ENCODE results near the gene ZNF425. TPM values are rescaled to one million over a fixed set of nuclear protein-coding genes. Genes with fewer than 3 reads are reported as not detected.
"Not testable (repeated sequence)": the region's sequence is repeated elsewhere in the genome, so short reads cannot be mapped to it uniquely, and the experiment has no call there.

The ZNF425 gene
- polyA plus RNA-seq, 4 donors = 6.4 to 9.1 (median 7.0) TPM

DNA sequence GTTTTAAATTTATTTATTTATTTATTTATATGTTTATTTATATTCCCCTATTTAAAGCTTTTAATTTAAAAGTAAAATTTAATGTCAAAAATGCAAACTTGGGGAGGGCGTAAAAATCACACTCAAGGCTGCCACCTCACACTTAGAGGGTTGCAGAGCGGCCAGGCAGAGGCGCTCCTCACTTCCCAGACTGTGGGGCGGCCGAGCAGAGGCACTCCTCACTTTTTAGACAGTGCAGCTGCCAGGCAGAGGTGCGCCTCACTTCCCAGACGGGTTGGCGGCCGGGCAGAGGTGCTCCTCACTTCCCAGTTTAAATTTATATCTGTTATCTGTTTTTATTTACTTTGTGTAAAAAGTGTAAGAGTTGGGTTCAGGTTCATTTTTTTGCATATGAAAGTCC, 10.0 kb upstream of the ZNF425 start:
- DNase-seq (ENCODE audit: low read depth in 4 of 4, low spot score in 3 of 4) = no peak

- DNase-seq (ENCODE audit: low read depth in 4 of 4, low spot score in 3 of 4) = no peak
These were observed 7.0 kb upstream of the ZNF425 start for GRCh38 chr7:149133028-149133710.

DNA sequence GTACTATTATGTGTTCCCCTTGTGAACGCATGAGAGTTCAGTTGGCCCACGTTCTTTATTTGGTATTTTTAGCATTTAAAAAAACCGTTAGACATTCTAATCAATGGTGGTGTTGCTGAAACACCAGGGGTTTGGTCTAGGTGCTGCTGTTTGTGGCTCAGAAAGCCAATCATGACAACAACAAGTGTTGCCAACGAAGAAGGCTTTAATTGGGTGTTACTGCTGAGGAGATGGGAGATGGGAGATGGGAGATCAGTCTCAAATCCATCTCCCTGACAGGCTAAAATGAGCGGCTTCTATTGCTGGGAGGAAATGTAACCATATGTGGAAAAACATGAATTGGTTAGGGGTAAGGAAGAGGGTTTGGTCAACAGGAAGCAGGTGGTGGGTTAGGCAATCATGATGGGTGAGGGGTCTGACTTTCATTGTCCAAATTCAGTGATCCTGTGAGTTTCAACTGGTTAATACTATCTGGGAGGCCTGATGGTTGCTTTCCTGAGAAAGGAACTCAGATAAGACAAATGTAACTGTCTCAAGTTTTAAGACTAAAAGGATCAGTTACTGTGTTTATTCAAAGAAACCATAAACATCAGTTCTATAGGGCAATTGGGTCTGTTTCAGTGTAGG, 4.6 kb upstream of the ZNF425 start:
- DNase-seq (ENCODE audit: low read depth in 4 of 4, low spot score in 3 of 4) = no peak

GRCh38 chr7:149126662-149127266, 640 bp upstream of the ZNF425 start:
- no peak for DNase-seq (ENCODE audit: low read depth in 4 of 4, low spot score in 3 of 4)

GRCh38 chr7:149125189-149125862, 798 bp downstream of the ZNF425 start:
- DNase-seq (ENCODE audit: low read depth in 4 of 4, low spot score in 3 of 4) = no peak

DNA sequence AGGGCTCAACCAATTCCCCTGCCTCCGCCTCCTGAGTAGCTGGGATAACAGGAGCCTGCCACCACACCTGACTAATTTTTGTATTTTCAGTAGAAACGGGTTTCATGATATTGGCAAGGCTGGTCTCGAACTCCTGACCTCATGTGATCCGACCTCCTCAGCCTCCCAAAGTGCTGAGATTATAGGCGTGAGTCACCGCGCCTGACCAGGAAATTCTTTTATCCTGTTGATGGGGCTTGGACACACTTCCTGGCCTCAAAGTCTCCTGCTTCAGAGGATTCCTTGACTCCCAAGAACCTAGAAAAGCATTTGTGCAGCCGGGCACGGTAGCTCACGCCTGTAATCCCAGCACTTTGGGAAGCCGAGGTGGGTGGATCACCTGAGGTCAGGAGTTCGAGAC, 16.2 kb downstream of the ZNF425 start:
- no peak for DNase-seq (ENCODE audit: low read depth in 4 of 4, low spot score in 3 of 4)

GRCh38 chr7:149104749-149105148, 21.4 kb downstream of the ZNF425 start:
- DNase-seq (ENCODE audit: low read depth in 4 of 4, low spot score in 3 of 4) = no peak

DNA sequence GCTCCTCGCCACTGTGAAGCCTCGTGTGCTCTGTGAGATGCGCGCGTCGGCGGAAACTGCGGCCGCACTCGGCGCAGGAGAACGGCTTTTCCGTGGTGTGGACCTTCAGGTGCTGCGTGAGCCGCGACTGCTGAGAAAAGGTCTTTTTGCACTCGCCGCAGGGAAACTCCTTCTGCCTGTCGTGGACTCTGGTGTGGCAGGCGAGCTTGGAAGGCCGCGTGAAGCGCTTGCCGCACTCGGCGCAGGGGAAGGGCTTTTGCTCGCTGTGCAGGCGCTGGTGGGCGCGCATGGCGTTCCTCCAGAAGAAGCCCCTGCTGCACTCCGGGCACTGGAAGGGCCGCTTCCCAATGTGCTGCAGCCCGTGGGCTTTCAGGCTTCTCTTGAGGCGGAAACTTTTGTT, 21.9 kb downstream of the ZNF425 start:
- no peak for DNase-seq (ENCODE audit: low read depth in 4 of 4, low spot score in 3 of 4)

DNA sequence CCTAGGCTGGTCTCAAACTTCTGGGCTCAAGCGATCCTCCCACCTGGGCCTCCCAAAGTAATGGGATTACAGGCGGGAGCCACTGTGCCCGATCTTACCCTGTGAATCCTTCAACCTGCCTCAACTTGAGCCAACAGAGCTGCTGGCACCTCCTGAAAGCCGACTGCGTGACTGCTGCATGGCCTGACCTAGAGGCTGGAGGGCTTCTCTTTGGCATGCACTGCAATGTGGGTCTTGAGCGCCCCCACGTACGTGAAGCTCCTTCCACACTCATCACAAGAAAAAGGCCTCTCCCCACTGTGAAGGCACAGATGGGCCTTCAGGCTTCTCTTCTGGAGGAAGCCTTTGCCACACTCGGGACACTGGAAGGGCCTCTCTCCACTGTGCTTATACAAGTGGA, 22.7 kb downstream of the ZNF425 start:
- DNase-seq (ENCODE audit: low read depth in 4 of 4, low spot score in 3 of 4) = no peak

DNA sequence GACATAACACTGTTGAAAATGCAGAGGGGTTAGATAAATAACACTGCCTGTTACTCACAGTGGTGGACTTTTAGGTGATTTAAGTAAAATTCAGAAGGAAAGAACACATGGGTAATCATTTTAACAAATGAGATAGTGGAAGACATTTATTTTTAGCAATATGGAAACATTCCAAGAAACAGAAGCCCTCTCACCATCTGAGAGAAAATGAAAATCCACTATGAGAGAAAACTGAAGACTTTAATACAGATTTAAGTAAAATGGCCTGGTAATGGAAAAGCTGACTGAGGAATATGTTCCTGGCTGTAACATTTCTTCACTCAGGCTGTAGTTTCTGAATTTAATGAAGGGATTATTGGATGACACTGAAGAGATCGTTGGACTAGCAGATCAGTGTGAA, 23.5 kb downstream of the ZNF425 start:
- no peak for DNase-seq (ENCODE audit: low read depth in 4 of 4, low spot score in 3 of 4)

- DNase-seq (ENCODE audit: low read depth in 4 of 4, low spot score in 3 of 4) = no peak
These were observed 25.3 kb downstream of the ZNF425 start for GRCh38 chr7:149100821-149101220.

DNA sequence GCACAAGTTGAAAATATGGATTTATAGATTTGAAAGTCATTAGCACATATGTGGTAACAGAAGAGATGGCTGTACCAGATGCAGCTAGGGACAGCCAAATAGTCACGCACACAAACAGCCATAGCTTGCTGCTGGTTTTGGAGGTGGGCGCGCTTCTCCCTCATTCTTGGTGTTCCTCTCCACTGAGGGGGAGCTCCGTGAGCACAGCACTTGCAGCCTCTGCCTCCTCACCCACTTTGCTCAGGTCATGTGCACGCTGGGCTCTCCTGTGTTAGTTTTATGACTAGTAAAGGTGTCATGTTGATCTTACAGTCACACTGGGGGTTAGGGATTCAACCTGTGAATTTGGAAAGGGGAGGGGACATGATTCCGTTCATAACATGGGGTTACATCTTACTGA, 27.1 kb downstream of the ZNF425 start:
- DNase-seq (ENCODE audit: low read depth in 4 of 4, low spot score in 3 of 4) = no peak

DNA sequence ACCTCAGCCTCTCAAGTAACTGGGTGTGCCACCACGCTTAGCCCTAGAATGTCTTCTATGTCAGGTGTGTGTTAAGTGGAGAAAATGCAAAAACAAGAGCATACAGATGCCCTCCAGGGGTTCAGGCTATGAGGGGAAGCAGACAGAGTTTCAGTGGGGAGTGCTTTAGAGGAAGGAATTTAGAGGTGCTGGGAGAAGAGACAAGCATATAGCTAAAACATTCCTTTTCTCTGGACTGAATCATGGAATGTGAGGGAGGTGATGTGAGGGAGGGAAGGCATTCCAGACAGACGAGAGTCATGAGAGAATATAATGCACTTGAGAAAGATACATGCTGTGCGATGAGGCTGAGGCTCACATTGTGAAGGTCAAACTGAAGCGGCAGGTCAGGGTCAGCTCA, 29.0 kb downstream of the ZNF425 start:
- DNase-seq (ENCODE audit: low read depth in 4 of 4, low spot score in 3 of 4) = no peak

DNA sequence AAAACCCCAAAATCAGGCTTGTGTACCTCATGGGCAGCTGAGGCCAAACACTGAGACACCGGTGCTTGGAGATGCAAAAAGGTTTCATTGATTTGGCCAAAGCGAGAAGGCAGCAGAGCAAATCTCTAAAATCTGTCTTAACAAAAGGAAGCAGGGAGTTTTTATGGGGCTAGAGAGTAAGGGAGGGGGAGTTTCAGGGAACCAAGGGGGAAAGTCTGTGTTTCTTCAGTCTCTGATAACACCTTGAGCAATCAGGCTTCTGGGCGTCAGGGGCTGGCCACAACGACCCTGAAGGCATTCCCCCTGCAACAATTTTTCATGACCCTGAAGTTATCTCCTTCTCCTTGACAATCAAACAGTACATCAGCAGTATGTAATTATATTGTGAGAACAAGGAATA, 32.9 kb downstream of the ZNF425 start:
- no peak for DNase-seq (ENCODE audit: low read depth in 4 of 4, low spot score in 3 of 4)

GRCh38 chr7:149092244-149092643, 33.9 kb downstream of the ZNF425 start:
- not testable (repeated sequence) for DNase-seq (ENCODE audit: low read depth in 4 of 4, low spot score in 3 of 4)

GRCh38 chr7:149090397-149091195, 35.5 kb downstream of the ZNF425 start, which contains the start of gene ZNF786:
TSS of gene ZNF786 (minus strand) at chr7:149090718. CDS start at chr7:149090640, 78 bp downstream.
- peak; percentile 90 to 92 (median 91) for DNase-seq (ENCODE audit: low read depth in 4 of 4, low spot score in 3 of 4)

GRCh38 chr7:149087376-149087775, 38.7 kb downstream of the ZNF425 start:
- no peak for DNase-seq (ENCODE audit: low read depth in 4 of 4, low spot score in 3 of 4)

DNA sequence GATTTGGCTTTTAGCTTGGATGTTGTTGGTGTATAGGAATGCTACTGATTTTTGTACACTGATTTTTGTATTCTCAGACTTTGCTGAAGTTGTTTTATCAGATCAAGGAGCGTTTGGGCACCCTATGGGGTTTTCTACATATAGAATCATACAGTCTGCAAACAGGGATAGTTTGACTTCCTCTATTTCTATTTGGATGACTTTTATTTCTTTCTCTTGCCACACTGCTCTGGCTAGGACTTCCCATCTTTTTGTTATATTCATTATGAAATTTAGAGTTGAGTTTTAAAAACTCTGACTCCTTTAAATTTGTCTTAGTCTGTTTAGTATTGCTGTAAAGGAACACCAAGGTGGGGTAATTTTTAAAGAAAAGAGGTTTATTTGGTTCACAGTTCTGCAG, 40.3 kb downstream of the ZNF425 start:
- DNase-seq (ENCODE audit: low read depth in 4 of 4, low spot score in 3 of 4) = no peak

GRCh38 chr7:149084407-149084806, 41.7 kb downstream of the ZNF425 start:
- no peak for DNase-seq (ENCODE audit: low read depth in 4 of 4, low spot score in 3 of 4)

DNA sequence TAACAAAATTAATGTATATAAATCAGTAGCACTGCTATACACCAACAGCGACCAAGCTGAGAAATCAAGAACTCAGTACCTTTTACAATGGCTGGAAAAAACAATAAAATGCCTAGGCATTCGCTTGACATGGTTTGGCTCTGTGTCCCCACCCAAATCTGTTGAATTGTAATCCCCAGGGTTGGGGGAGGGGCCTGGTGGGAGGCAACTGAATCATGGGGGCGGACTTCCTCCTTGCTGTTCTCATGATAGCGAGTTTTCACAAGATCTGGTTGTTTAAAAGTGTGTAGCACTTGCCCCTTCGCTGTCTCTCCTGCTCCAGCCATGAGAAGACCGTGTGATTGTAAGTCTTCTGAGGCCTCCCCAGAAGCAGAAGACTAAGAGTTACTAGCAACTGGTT, 44.2 kb downstream of the ZNF425 start:
- DNase-seq (ENCODE audit: low read depth in 4 of 4, low spot score in 3 of 4) = no peak

- DNase-seq (ENCODE audit: low read depth in 4 of 4, low spot score in 3 of 4) = no peak
These were observed 48.5 kb downstream of the ZNF425 start for GRCh38 chr7:149077594-149077993.
